ENCODE data around the gene C1orf50. TPM values are rescaled to one million over a fixed set of nuclear protein-coding genes. Genes with fewer than 3 reads are reported as not detected.

C1orf50 gene
- total RNA-seq, 1 donor from 2014 or later = 13.1 TPM

DNA sequence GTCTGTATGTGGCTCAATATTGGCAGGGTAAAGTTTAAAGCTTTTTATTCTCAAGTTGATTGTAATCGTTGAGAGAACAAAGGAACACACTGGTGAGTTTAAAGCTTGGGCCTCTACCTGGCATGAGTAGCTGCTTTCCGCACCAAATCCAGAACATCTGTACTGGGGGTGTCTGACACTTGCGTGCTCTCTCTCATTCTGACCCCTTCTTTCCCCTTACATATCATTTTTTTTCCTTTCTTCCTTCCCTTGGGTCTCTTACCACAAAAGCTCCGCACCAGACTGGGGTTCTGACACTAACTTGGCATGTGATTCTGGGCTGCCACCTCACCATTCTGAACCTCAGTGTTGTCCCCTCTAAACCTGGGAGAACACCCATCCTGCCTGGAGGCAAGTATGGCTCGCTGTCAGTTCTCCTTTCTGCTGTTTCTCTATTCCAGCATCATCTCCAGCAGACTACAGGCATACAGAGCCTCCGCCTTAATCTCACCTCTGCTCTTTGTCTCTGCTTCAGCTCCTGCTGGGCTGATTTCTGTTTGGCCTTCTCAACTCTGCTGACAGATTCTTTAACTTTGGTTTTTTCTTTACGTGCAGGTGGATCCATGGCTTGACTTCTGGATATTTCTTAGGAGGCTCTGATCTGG, 49.0 kb downstream of the C1orf50 start:
- CTCF ChIA-PET = interaction anchor here (0.8 to 2.8 kb wide), 4 partner anchors 49 to 258 kb away, joined by 3 to 13 read pairs (median 4); partner anchors contain the start of genes C1orf50 and P3H1
- peak overlapping the region; percentile 86 for H3K27ac Mint-ChIP-seq
- no peak for DNase-seq
- TF ChIP-seq, protein P1, sequence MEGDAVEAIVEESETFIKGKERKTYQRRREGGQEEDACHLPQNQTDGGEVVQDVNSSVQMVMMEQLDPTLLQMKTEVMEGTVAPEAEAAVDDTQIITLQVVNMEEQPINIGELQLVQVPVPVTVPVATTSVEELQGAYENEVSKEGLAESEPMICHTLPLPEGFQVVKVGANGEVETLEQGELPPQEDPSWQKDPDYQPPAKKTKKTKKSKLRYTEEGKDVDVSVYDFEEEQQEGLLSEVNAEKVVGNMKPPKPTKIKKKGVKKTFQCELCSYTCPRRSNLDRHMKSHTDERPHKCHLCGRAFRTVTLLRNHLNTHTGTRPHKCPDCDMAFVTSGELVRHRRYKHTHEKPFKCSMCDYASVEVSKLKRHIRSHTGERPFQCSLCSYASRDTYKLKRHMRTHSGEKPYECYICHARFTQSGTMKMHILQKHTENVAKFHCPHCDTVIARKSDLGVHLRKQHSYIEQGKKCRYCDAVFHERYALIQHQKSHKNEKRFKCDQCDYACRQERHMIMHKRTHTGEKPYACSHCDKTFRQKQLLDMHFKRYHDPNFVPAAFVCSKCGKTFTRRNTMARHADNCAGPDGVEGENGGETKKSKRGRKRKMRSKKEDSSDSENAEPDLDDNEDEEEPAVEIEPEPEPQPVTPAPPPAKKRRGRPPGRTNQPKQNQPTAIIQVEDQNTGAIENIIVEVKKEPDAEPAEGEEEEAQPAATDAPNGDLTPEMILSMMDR (IDR thresholded peaks at IDR 0.05) = no peak
- no peak for ATAC-seq (ENCODE audit: low read depth)
- intact Hi-C loops (cut with micrococcal nuclease) = loop anchor here (2.0 to 5.0 kb wide), 2 partner anchors 106 to 133 kb away; partner anchors contain the start of gene YBX1
- no peaks in the 10 kb centered on the region for H3K9me3 Mint-ChIP-seq
- peaks cover 17% of the 10 kb centered on the region for H3K36me3 Mint-ChIP-seq (ENCODE audit: low read depth)
- H3K4me1 Mint-ChIP-seq = peaks cover 20% of the 10 kb centered on the region
- POLR2A ChIA-PET = interaction anchor here (0.6 to 3.2 kb wide), 4 partner anchors 30 to 453 kb away, joined by 3 to 32 read pairs (median 10); partner anchors contain the start of genes C1orf50, P3H1 and ZNF691
- no peaks in the 10 kb centered on the region for H3K27me3 Mint-ChIP-seq
- H3K4me3 Mint-ChIP-seq = peak overlapping the region; percentile 86

DNA sequence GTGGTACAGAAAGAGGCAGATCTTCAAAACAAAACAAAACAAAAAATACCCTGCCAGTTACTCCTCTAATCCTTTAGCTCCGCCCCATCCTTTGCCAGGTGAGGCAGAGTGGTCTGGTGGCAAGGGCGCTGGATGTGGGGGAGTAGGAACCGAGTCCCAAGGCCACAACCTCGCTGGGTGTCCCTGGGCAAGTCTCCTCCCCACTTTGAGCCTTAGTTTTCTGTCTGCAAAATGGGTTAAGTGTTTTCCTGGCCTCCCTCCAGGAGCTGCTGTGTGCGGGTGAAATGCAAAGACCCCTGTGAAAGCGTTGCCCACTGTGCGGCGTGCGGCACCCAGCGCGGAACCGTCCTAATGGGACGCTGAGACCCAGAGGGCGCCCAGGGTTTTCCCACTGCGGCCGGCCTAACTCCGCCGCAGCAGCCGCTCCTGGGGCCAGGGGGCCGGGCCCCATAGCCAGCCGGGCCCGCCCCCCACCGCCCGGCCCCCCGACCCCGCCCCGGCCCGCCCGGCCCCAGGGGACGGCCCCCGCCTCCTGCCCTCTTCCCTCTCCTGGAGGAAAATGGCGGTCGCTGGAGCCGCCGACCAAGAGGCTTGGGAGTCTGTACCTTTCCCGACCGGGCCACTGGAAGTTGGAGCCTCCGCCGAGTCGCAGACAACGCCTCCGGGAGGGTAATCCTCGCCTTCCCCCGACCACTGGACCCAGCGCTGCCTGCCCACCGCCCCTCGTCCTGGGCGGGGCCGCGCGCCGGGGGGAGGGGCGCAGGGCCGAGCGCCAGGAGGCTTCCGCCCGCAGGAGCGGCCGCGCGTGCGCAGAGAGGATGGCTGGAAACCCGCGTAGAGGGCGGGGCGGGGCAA, 49.8 kb downstream of the C1orf50 start, which contains the start of the genes ERMAP and SVBP:
Gene ERMAP (plus strand): TSS at position 538 of the 855 bp plus-strand sequence. CDS start 13,327 bp downstream, outside the sequence.
Gene SVBP (minus strand): TSS at position 813 of the 855 bp plus-strand sequence. CDS start 853 bp downstream, outside the sequence.
- Mint-ChIP-seq H3K27me3 (no peaks in the 10 kb centered on the region), H3K27ac (peak within 1 kb of the TSS; percentile 86), H3K4me1 (peaks cover 20% of the 10 kb centered on the region), H3K4me3 (peak within 1 kb of the TSS; percentile 86), H3K36me3 (ENCODE audit: low read depth) (peaks cover 13% of the 10 kb centered on the region), H3K9me3 (no peaks in the 10 kb centered on the region)
- TF ChIP-seq, protein P1 (IDR thresholded peaks at IDR 0.05) = no peak
- CTCF ChIA-PET = interaction anchor here (1.0 to 2.8 kb wide), 4 partner anchors 50 to 257 kb away, joined by 3 to 13 read pairs (median 4); partner anchors contain the start of genes C1orf50 and P3H1
- peak; percentile 97 for DNase-seq
- POLR2A ChIA-PET = interaction anchor here (0.7 to 3.2 kb wide), 8 partner anchors 30 to 355 kb away, joined by 3 to 32 read pairs (median 3); partner anchors contain the start of genes C1orf50, CFAP57, EBNA1BP2 and P3H1
- ATAC-seq (ENCODE audit: low read depth) = peak; percentile 88
- intact Hi-C loops (cut with micrococcal nuclease) = loop anchor here (1.0 to 5.0 kb wide), 7 partner anchors 29 to 482 kb away; partner anchors contain the start of genes C1orf50, CFAP57, EBNA1BP2 and FOXJ3

DNA sequence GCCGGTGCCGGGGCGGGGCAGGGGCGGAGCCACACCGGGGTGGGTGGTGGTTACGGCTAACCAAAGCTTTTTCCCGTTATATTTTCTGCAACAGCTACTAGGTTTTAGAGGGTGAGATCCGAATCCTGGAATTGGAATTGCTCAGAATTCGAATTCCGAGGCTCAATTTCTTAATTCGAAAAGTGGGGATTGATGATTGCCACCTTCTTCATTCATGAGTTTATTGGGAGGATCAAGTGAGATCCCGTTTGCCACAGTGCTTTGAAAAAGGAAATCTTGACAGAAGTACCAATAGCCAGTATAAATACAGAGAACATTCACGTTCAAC, 50.4 kb downstream of the C1orf50 start:
- no peak for DNase-seq
- no peak for ATAC-seq (ENCODE audit: low read depth)
- intact Hi-C loops (cut with micrococcal nuclease) = loop anchor here (1.0 to 5.0 kb wide), 7 partner anchors 29 to 482 kb away; partner anchors contain the start of genes C1orf50, CFAP57, EBNA1BP2 and FOXJ3
- peaks cover 13% of the 10 kb centered on the region for H3K36me3 Mint-ChIP-seq (ENCODE audit: low read depth)
- POLR2A ChIA-PET = interaction anchor here (0.7 to 3.2 kb wide), 7 partner anchors 29 to 355 kb away, joined by 3 to 32 read pairs (median 3); partner anchors contain the start of genes C1orf50, CFAP57, EBNA1BP2 and P3H1
- H3K27ac Mint-ChIP-seq = no peak overlapping the region
- no peaks in the 10 kb centered on the region for H3K9me3 Mint-ChIP-seq
- TF ChIP-seq, protein P1 (IDR thresholded peaks at IDR 0.05) = no peak
- H3K4me3 Mint-ChIP-seq = peak overlapping the region; percentile 79
- CTCF ChIA-PET = interaction anchor here (1.2 to 2.8 kb wide), 3 partner anchors 50 to 256 kb away, joined by 3 to 13 read pairs (median 3); partner anchors contain the start of genes C1orf50 and P3H1
- H3K4me1 Mint-ChIP-seq = peaks cover 20% of the 10 kb centered on the region
- no peaks in the 10 kb centered on the region for H3K27me3 Mint-ChIP-seq

DNA sequence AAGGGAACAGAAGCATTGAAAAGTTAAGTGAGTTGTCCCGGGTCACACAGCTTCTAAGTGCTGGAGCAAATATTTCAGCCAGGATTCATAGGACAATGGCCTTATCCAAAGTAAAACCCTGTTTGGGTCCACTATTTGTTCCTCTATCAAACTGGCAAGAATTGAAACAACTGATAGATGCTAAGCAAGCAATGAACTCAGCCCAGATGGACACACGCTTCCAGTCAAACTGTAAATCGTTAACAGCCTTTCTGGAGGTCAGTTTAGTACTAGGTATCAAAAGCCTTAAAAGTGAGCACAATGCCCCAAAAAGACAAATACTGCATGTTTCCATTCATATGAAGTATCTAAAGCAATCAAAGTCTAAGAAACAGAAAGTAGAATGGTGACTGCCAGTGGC, 50.9 kb downstream of the C1orf50 start:
- TF ChIP-seq, protein P1 (IDR thresholded peaks at IDR 0.05) = no peak
- DNase-seq = no peak
- Mint-ChIP-seq H3K9me3 (no peaks in the 10 kb centered on the region), H3K4me3 (peak overlapping the region; percentile 79), H3K27ac (no peak overlapping the region), H3K36me3 (ENCODE audit: low read depth) (peaks cover 13% of the 10 kb centered on the region), H3K4me1 (peaks cover 20% of the 10 kb centered on the region), H3K27me3 (no peaks in the 10 kb centered on the region)
- no peak for ATAC-seq (ENCODE audit: low read depth)
- intact Hi-C loops (cut with micrococcal nuclease) = loop anchor here (1.0 to 5.0 kb wide), 7 partner anchors 28 to 483 kb away; partner anchors contain the start of genes C1orf50, CFAP57, EBNA1BP2 and FOXJ3
- ChIA-PET POLR2A (interaction anchor here (0.7 to 3.2 kb wide), 7 partner anchors 28 to 354 kb away, joined by 3 to 32 read pairs (median 3); partner anchors contain the start of genes C1orf50, CFAP57, EBNA1BP2 and P3H1), CTCF (interaction anchor here (1.3 to 2.8 kb wide), 2 partner anchors 105 to 256 kb away, joined by 3 to 13 read pairs; no protein-coding TSS in a partner anchor)
